GM19452 (cell line): ENCODE data around the gene PLEKHM3.

Experiments
- ATAC-seq: cut with Tn5 transposase; IDR thresholded peaks from one replicate; pipeline ENCODE4 v1.9.1; 2021; ENCODE audit not compliant: unreplicated experiment

Gene PLEKHM3

GRCh38 chr2:207810200-207810788, 215.0 kb downstream of the PLEKHM3 start:
- ATAC-seq, result no peak

- no peak for ATAC-seq
These were observed 217.2 kb downstream of the PLEKHM3 start for GRCh38 chr2:207808119-207808518.

GRCh38 chr2:207807516-207807915, 217.8 kb downstream of the PLEKHM3 start:
- ATAC-seq, result peak; percentile 64

GRCh38 chr2:207805566-207806226, 219.6 kb downstream of the PLEKHM3 start:
- no peak for ATAC-seq

- no peak for ATAC-seq
These were observed 222.7 kb downstream of the PLEKHM3 start for GRCh38 chr2:207802650-207803049.

- no peak for ATAC-seq
These were observed 224.1 kb downstream of the PLEKHM3 start for GRCh38 chr2:207801259-207801658.

GRCh38 chr2:207796585-207797350, 228.6 kb downstream of the PLEKHM3 start:
- ATAC-seq, result no peak

GRCh38 chr2:207792244-207792785, 233.0 kb downstream of the PLEKHM3 start:
- no peak for ATAC-seq

- ATAC-seq, result no peak
These were observed 233.6 kb downstream of the PLEKHM3 start for GRCh38 chr2:207791579-207792243.

GRCh38 chr2:207790898-207791297, 234.4 kb downstream of the PLEKHM3 start:
- no peak for ATAC-seq

GRCh38 chr2:207787800-207788199, 237.5 kb downstream of the PLEKHM3 start:
- no peak for ATAC-seq

- no peak for ATAC-seq
These were observed 238.3 kb downstream of the PLEKHM3 start for GRCh38 chr2:207787017-207787416.

GRCh38 chr2:207784898-207785297, 240.4 kb downstream of the PLEKHM3 start:
- no peak for ATAC-seq

GRCh38 chr2:207783514-207783913, 241.8 kb downstream of the PLEKHM3 start:
- ATAC-seq, result no peak

GRCh38 chr2:207782238-207783030, 242.9 kb downstream of the PLEKHM3 start:
- no peak for ATAC-seq

GRCh38 chr2:207779523-207779922, 245.8 kb downstream of the PLEKHM3 start:
- no peak for ATAC-seq

- ATAC-seq, result no peak
These were observed 246.9 kb downstream of the PLEKHM3 start for GRCh38 chr2:207778298-207778882.

GRCh38 chr2:207777124-207777523, 248.2 kb downstream of the PLEKHM3 start:
- no peak for ATAC-seq

- ATAC-seq, result no peak
These were observed 249.9 kb downstream of the PLEKHM3 start for GRCh38 chr2:207775473-207775872.

- no peak for ATAC-seq
These were observed 252.5 kb downstream of the PLEKHM3 start for GRCh38 chr2:207772844-207773205.
